Retinal pigment epithelial cell (primary cell): Measurements from ENCODE around the gene SUSD1.

Source experiments
- DNase-seq: peaks from one replicate; pipeline ENCODE4 v3.0.0-alpha.2; 2010; ENCODE audit warnings: low read depth
- H3K4me3 ChIP-seq: 2 replicates; pipeline ENCODE4 v1.5.1; 2011; ENCODE audit warnings: mild to moderate bottlenecking, low read length, control low read depth, moderate library complexity
- CTCF ChIP-seq: conservative IDR thresholded peaks from 2 replicates; pipeline ENCODE4 v1.5.1; 2011; ENCODE audit warnings: low read depth, low read length, control low read depth, inconsistent platforms

SUSD1 gene

GRCh38 chr9:111991179-111991578 lies 183.9 kb downstream of the SUSD1 start:
- no peak for DNase-seq
- H3K4me3 ChIP-seq, result no peak overlapping the region
- TF ChIP-seq CTCF, result no peak
